HG03139 (cell line): ENCODE measurements around the gene CHRNB1.

Experiments used
- ATAC-seq: cut with Tn5 transposase; IDR thresholded peaks from one replicate; pipeline ENCODE4 v1.9.1; 2021; ENCODE audit not compliant: unreplicated experiment

The CHRNB1 gene

DNA sequence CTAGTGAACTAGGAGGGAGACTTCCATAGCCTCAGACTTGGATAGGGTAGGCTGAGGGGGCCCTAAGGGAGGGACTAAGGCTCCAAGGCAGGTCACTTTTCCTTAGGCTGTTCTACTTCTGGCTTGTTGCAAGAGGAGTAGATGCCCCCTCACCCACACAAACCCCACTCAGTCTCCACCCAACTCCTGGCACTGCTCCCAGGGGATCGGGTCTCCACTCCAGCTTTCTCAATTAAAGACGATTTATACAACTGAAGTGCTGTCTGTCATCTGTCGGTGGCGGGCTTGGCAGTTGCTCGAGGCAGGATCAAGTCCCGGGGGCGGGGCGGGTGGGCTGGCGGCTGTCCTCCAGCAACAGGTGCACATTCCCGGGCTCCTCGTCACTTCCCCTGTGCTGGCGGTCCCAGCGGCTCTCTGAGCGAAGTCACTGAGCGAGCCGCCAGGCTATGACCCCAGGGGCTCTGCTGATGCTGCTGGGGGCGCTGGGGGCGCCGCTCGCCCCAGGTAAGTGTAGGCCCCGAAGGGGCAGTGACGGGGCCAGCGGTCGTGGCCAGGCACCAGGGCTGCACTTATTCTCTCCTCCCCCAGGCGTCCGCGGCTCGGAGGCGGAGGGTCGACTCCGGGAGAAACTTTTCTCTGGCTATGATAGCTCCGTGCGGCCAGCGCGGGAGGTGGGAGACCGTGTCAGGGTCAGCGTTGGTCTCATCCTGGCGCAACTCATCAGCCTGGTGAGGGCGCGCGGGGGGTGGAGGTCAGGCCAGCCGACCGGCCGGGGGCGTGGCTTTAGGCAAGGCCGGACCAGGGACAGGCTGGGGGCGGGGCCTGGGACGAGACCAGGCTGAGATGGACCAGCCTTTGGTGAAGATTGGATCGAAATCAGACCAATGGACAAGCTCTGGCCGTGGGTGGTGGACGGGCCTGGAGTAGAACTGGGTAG is at the start of gene CHRNB1:
Gene CHRNB1 (plus strand): TSS at position 380 of the 937 bp plus-strand sequence. CDS start 67 bp downstream, at position 447.
- ATAC-seq = no peak

GRCh38 chr17:7396147-7396546 is 48.7 kb upstream of the CHRNB1 start:
- no peak for ATAC-seq

GRCh38 chr17:7398612-7399011 is 46.2 kb upstream of the CHRNB1 start:
- no peak for ATAC-seq

- ATAC-seq = no peak
These were observed 41.7 kb upstream of the CHRNB1 start for GRCh38 chr17:7403043-7403726.

DNA sequence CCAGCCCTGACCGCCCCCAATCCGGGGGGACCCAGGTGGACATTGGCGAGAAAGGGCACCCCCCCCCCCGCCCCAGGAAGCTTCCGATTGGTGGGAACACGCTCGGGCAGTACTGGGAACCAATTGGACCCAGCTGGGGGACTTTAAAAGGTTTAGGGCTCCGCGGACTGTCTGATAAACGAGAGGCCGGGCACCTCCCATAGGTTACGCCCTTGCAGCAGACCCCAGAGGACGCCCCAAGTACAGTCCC is 41.2 kb upstream of the CHRNB1 start:
- no peak for ATAC-seq

DNA sequence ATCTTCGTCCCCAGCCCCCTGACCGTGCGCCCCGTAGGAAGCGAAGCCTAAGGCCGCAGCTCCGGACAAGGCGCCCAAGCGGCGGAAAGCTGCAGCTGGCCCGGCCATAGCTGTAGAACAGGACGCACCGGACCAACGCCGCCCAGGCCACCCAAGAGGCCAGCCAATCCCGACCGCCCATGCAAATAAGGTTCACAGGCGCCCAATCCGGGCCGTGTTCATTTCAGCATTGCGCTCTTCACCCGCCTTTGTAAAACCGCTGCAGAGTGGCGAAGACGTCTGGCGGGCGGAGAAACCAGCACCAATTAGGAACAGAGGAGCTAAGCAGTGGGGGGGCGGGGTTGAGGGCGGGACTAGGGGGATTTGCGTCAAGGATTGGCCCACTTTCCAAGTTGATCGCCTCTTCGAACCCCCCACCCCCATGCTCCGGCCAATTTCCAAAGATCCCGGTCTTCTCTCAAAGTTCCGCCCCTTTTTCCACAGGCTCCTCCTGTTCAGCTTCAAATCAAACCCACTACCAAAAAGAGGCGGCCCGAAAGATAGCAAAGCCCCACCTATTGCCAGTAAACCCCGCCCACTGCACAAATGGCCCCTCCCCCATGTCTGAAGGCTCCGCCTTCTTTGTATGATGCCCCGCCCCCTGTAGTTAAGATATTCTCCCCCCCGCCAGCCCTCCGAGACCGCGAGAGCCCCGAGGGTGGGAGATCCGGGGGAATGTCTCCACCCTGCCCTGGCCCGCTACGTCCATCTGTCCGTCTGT is 40.7 kb upstream of the CHRNB1 start, which contains the start of gene TMEM256:
Gene TMEM256 (minus strand): TSS at position 121 of the 760 bp plus-strand sequence. CDS start 13 bp downstream, at position 108.
- ATAC-seq = peak; percentile 89

GRCh38 chr17:7404737-7405349 is 40.0 kb upstream of the CHRNB1 start:
- ATAC-seq = no peak

- ATAC-seq = no peak
These were observed 39.3 kb upstream of the CHRNB1 start for GRCh38 chr17:7405350-7406234.

GRCh38 chr17:7406235-7406825 is 38.5 kb upstream of the CHRNB1 start:
- no peak for ATAC-seq

DNA sequence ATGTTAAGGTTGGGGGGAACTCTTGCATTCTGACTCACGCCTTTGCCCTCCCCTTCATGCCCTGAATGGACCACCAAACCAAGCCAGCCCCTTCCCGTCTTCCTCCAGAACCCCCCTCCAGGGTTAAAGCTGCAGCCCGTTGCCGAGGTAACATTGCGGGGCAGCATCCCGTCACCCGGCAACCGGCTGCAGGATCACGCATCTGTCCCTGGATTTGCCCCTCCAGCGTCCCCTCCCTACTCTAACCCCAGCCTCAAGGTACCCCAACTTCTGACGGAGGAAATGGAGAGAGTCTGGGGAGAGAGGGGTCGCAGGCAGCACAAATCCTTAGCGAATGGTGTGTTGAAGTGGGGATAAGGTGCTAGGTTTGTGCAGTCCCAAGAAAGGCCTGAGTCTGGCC is 37.8 kb upstream of the CHRNB1 start:
- ATAC-seq = no peak

DNA sequence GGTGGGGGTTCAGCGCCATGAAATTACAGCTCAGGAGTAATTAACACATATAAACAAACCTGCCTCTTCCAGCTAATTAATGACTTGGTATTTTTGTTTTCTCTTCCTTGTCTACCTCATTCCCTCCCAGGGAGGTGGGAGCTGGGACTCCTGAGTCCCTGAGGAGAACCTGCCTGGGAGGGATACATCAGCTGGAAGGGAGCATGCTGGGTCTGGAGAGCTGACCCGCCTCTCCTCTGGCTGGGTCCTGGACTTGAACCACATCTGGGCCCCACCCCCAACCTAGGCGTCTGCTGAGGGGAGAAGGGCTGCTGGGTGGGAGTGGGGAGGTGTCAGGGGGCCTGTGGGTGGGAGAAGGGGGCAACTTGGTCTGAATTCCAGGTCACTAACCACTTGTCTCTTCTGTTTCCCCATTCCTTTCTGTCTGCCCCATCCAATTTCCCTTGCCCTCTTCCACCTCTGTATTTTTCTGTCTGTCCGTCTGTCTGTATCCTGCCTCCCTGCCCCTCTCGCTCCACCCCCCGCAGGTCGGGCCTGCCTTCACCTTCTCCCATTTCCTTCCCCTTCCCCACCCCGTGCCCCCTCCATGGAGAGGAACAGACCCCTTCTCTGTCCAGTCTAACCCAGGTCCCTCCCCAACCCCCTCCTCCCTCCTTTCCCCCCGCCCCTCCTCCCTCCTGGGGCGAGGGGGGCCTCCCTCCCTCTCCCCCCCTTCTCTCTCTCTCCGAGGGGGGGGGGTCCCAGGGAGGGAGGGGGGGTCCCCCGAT is 37.2 kb upstream of the CHRNB1 start, which contains the start of gene NLGN2:
Gene NLGN2 (plus strand): TSS at position 361 of the 767 bp plus-strand sequence. CDS start 411 bp downstream, outside the sequence.
- ATAC-seq = no peak

DNA sequence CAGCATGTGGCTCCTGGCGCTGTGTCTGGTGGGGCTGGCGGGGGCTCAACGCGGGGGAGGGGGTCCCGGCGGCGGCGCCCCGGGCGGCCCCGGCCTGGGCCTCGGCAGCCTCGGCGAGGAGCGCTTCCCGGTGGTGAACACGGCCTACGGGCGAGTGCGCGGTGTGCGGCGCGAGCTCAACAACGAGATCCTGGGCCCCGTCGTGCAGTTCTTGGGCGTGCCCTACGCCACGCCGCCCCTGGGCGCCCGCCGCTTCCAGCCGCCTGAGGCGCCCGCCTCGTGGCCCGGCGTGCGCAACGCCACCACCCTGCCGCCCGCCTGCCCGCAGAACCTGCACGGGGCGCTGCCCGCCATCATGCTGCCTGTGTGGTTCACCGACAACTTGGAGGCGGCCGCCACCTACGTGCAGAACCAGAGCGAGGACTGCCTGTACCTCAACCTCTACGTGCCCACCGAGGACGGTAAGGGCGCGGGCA is 36.6 kb upstream of the CHRNB1 start:
- no peak for ATAC-seq

GRCh38 chr17:7408863-7409262 is 36.0 kb upstream of the CHRNB1 start:
- no peak for ATAC-seq

DNA sequence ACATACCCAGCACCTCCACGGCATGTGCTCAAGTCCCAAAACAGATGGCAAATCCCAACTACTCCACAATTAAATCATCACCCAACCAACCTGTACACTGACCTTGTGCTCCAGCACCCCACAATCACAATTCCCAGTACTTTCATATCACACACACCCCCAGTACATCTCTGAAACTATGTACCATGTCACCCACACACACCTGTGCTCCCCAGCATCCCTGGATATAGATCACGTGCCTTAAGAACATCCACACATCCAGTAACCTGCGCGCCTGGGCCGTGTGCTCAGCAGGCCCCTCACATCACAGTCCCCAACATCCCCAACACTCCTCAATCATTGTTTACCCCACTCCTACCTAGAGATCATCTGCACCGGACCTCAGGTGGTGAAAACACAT is 35.1 kb upstream of the CHRNB1 start:
- ATAC-seq = no peak

DNA sequence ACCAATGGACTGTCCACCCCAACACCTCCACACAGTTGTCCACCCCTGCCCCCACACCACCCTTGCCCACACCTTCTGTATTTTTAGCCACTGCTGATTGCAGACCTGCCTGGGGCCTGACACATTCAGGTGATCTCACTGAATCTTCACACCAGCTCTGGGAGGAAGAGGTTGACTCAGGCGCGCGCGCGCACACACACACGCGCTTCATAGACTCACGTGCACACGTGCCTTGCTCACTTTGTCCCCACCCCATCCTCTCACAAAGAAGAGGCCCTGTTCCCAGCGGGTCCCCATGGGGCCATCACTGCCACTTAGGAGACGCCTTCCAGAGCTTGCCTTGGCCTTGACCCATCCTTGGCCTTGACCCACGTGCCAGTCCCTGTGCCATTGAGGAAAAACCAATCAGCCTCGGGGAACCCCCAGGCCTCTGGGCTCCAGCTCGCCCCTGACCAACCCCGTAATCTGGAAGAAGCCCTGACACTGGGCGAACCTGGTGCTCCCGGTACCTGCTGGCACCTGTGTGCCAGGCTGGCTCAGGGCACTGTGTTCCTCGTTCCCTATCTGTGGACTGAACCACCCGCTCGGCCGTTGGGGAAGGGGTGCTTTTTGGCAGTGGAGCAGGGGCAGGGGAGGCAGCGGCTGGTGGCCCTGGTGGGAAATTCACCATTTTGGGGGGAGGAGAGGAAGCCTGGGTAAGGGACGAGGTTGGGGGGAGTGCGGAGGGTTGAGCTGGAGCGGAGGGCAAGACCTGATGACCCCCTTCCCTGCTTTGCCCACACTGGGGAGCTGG is 34.0 kb upstream of the CHRNB1 start:
- no peak for ATAC-seq

DNA sequence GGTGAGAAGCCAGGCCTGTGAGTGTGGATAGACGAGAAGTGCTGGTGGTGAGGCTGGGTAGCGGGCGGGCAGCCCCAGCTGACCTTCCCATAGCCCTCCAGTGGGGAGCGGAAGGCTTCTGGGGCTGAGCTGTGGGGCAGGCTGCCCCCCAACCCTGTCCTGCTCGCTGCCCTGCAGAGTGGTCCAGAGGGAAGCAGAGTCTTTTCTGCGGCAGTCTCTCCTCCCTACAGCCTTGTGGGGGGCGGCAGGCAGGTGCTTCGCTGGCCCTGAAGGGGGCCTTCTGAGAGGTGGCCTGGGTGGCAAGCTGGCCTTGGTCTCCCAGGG is 33.5 kb upstream of the CHRNB1 start:
- ATAC-seq = no peak

DNA sequence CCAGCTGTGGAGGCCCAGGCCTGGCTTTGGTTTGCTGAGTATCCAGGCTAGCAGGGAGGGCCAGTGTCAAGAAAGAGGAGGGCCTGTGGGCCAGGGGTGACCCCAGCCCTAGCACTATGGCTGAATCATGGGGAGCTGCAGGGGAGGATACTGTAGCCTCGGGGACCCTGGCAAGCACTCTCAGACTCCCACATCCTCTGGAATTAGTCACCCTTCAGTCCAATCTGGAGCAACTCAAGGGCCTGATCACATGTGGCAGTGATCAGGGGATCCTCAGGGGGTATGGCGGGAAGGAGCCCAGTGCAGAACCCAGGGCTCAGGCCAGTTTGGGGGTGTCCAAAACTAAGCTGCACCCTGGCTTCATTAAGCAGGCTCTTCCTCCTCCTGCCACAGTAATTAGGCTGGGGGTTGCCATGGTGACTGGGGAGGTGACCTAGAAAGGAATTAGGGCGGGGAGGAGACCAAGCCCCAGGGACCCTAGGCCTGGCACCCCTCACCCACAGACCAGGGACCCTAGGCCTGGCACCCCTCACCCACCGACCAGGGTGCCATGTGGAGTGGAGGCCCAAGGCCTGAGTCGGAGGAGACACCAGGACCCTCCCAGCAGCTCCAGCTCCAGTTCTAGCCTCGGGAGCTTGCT is 31.4 kb upstream of the CHRNB1 start:
- ATAC-seq = no peak

- ATAC-seq = no peak
These were observed 30.0 kb upstream of the CHRNB1 start for GRCh38 chr17:7414837-7415236.
